H9 (cell line): Measurements from ENCODE around the gene TCEA2. TPM values are rescaled to one million over a fixed set of nuclear protein-coding genes. Genes with fewer than 3 reads are reported as not detected.
A peak's percentile ranks its signal among the peaks of the same experiment; 100 is the strongest.
"Not testable (repeated sequence)": the region's sequence is repeated elsewhere in the genome, so short reads cannot be mapped to it uniquely, and the experiment has no call there.

Source experiments
- DNase-seq: peaks from one replicate; pipeline ENCODE4 v3.0.0-alpha.2; 2017
- H2AFZ ChIP-seq: one replicate; pipeline ENCODE4 v1.6.1; 2013; ENCODE audit warnings: mild to moderate bottlenecking, low read length, control low read depth, moderate library complexity
- H2AK5ac ChIP-seq: 2 replicates; pipeline ENCODE4 v1.6.1; 2013; ENCODE audit warnings: low read length, control low read depth, mixed read lengths; ENCODE audit not compliant: insufficient read length
- H2BK120ac ChIP-seq: one replicate; pipeline ENCODE4 v1.6.1; 2013; ENCODE audit warnings: low read depth, mild to moderate bottlenecking, low read length, control low read depth, inconsistent platforms; ENCODE audit not compliant: poor library complexity, severe bottlenecking
- H2BK12ac ChIP-seq: 2 replicates; pipeline ENCODE4 v1.6.1; 2013; ENCODE audit warnings: low read length, control low read depth, mixed read lengths, low read depth; ENCODE audit not compliant: insufficient read length
- H2BK15ac ChIP-seq: 2 replicates; pipeline ENCODE4 v1.6.1; 2013; ENCODE audit warnings: low read depth, low read length, control low read depth
- H2BK20ac ChIP-seq: one replicate; pipeline ENCODE4 v1.6.1; 2013; ENCODE audit warnings: low read depth, mild to moderate bottlenecking, low read length, control low read depth, inconsistent platforms; ENCODE audit not compliant: poor library complexity, severe bottlenecking
- H2BK5ac ChIP-seq: 2 replicates; pipeline ENCODE4 v1.6.1; 2013; ENCODE audit warnings: low read length, control low read depth, mixed read lengths; ENCODE audit not compliant: insufficient read length
- H3K14ac ChIP-seq: 2 replicates; pipeline ENCODE4 v1.6.1; 2013; ENCODE audit warnings: low read length, control low read depth; ENCODE audit not compliant: insufficient read depth
- H3K18ac ChIP-seq: 2 replicates; pipeline ENCODE4 v1.6.1; 2013; ENCODE audit warnings: low read depth, mild to moderate bottlenecking, mixed read lengths, low read length, control low read depth; ENCODE audit not compliant: insufficient read length
- H3K23ac ChIP-seq: 2 replicates; pipeline ENCODE4 v1.6.1; 2013; ENCODE audit warnings: low read length, control low read depth, mixed read lengths, low read depth; ENCODE audit not compliant: insufficient read length
- H3K23me2 ChIP-seq: 2 replicates; pipeline ENCODE4 v1.6.1; 2013; ENCODE audit warnings: low read depth, mild to moderate bottlenecking, mixed read lengths, low read length, control low read depth; ENCODE audit not compliant: insufficient read length, poor library complexity, severe bottlenecking
- H3K27ac ChIP-seq: 2 replicates; pipeline ENCODE4 v1.5.1; 2013; ENCODE audit warnings: low read length, control low read depth, mixed read lengths, low read depth; ENCODE audit not compliant: insufficient read length
- H3K27me3 ChIP-seq: 2 replicates; pipeline ENCODE4 v1.6.1; 2013; ENCODE audit warnings: low read length, control low read depth, inconsistent platforms; ENCODE audit not compliant: insufficient read depth
- H3K4ac ChIP-seq: 2 replicates; pipeline ENCODE4 v1.6.1; 2013; ENCODE audit warnings: low read depth, mild to moderate bottlenecking, control low read depth, inconsistent platforms, low read length, moderate library complexity
- H3K4me1 ChIP-seq: 2 replicates; pipeline ENCODE4 v1.6.1; 2013; ENCODE audit warnings: low read length, control low read depth, inconsistent platforms; ENCODE audit not compliant: insufficient read depth
- H3K4me2 ChIP-seq: 2 replicates; pipeline ENCODE4 v1.6.1; 2013; ENCODE audit warnings: low read length, control low read depth, mixed read lengths; ENCODE audit not compliant: insufficient read length, insufficient read depth
- H3K56ac ChIP-seq: 2 replicates; pipeline ENCODE4 v1.6.1; 2013; ENCODE audit warnings: low read depth, mild to moderate bottlenecking, mixed read lengths, low read length, control low read depth; ENCODE audit not compliant: insufficient read length
- H3K79me1 ChIP-seq: 2 replicates; pipeline ENCODE4 v1.6.1; 2013; ENCODE audit warnings: low read depth, mild to moderate bottlenecking, moderate library complexity, low read length, control low read depth, inconsistent platforms; ENCODE audit not compliant: insufficient read depth, poor library complexity, severe bottlenecking
- H3K79me2 ChIP-seq: 2 replicates; pipeline ENCODE4 v1.6.1; 2013; ENCODE audit warnings: low read length, control low read depth, inconsistent platforms; ENCODE audit not compliant: insufficient read depth
- H3K9ac ChIP-seq: 2 replicates; pipeline ENCODE4 v1.6.1; 2013; ENCODE audit warnings: low read length, control low read depth, mixed read lengths; ENCODE audit not compliant: insufficient read length; ENCODE audit errors: extremely low read depth
- H3K9me3 ChIP-seq: one replicate; pipeline ENCODE4 v1.6.1; 2013; ENCODE audit warnings: low read depth, low read length, inconsistent platforms; ENCODE audit not compliant: control insufficient read depth
- H3T11ph ChIP-seq: one replicate; pipeline ENCODE4 v1.6.1; 2013; ENCODE audit warnings: mild to moderate bottlenecking, low read length, control low read depth, inconsistent platforms
- H4K20me1 ChIP-seq: one replicate; pipeline ENCODE4 v1.6.1; 2013; ENCODE audit not compliant: control insufficient read depth, insufficient read length, insufficient read depth
- H4K5ac ChIP-seq: 2 replicates; pipeline ENCODE4 v1.6.1; 2013; ENCODE audit warnings: low read depth, mild to moderate bottlenecking, mixed read lengths, low read length, control low read depth; ENCODE audit not compliant: insufficient read length
- H4K8ac ChIP-seq: replicated peaks from 2 replicates; pipeline ENCODE4 v1.6.1; 2013; ENCODE audit warnings: low read length, control low read depth, mixed read lengths, low read depth; ENCODE audit not compliant: insufficient read length
- H4K91ac ChIP-seq: 2 replicates; pipeline ENCODE4 v1.6.1; 2013; ENCODE audit warnings: low read depth, mild to moderate bottlenecking, moderate library complexity, mixed read lengths, low read length, control low read depth; ENCODE audit not compliant: insufficient read length
- H3K27ac Mint-ChIP-seq, 3 experiments: 2 replicates in 2 of 3; 3 replicates in 1 of 3; pipeline ENCODE4 v1.8.0; 2020 to 2021; ENCODE audit warnings: mixed read lengths in 3 of 3, mild to moderate bottlenecking in 1 of 3, moderate library complexity in 1 of 3
- H3K27me3 Mint-ChIP-seq: 2 replicates; pipeline ENCODE4 v1.8.0; 2021; ENCODE audit warnings: low read depth, mild to moderate bottlenecking, moderate library complexity, mixed read lengths
- H3K36me3 Mint-ChIP-seq, 3 experiments: 2 replicates in 2 of 3; 3 replicates in 1 of 3; pipeline ENCODE4 v1.8.0; 2020 to 2021; ENCODE audit warnings: low read depth in 3 of 3, mixed read lengths in 3 of 3; ENCODE audit not compliant: insufficient read depth in 1 of 3
- H3K4me1 Mint-ChIP-seq, 2 experiments: 2 replicates each; pipeline ENCODE4 v1.8.0; 2020; ENCODE audit warnings: mixed read lengths in 2 of 2
- H3K4me3 Mint-ChIP-seq, 2 experiments: 2 replicates in 1 of 2; 3 replicates in 1 of 2; pipeline ENCODE4 v1.8.0; 2020 to 2021; ENCODE audit warnings: mild to moderate bottlenecking in 2 of 2, mixed read lengths in 2 of 2, moderate library complexity in 1 of 2
- H3K9me3 Mint-ChIP-seq, 2 experiments: 2 replicates in 1 of 2; 3 replicates in 1 of 2; pipeline ENCODE4 v1.8.0; 2020; ENCODE audit warnings: mild to moderate bottlenecking in 2 of 2, mixed read lengths in 2 of 2, moderate library complexity in 1 of 2
- total RNA-seq: library from RNA; stranded (reverse); gene quantifications from 2 replicates; pipeline ENCODE4 v1.2.1, GENCODE V29; 2021

The TCEA2 gene
- total RNA-seq, 1 experiment from 2014 or later = 51.7 TPM

DNA sequence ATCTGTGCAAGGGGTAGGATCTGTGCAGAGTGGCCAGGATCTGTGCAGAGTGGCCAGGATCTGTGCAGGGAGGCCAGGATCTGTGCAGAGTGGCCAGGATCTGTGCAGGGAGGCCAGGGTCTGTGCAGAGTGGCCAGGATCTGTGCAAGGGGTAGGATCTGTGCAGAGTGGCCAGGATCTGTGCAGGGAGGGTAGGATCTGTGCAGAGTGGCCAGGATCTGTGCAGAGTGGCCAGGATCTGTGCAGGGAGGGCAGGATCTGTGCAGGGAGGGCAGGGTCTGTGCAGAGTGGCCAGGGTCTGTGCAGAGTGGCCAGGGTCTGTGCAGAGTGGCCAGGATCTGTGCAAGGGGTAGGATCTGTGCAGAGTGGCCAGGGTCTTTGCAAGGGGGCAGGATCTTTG, 25.6 kb downstream of the TCEA2 start:
- not testable (repeated sequence) for H2BK20ac ChIP-seq, H3K9ac ChIP-seq, H3K9me3 Mint-ChIP-seq, H2BK12ac ChIP-seq, H3K27ac ChIP-seq, H4K5ac ChIP-seq, H3K79me2 ChIP-seq, H3K23ac ChIP-seq, DNase-seq, H2BK15ac ChIP-seq, H4K20me1 ChIP-seq, H4K91ac ChIP-seq, H3K27ac Mint-ChIP-seq, H2BK120ac ChIP-seq, H3K4ac ChIP-seq, H2AK5ac ChIP-seq, H2AFZ ChIP-seq, H4K8ac ChIP-seq, H3T11ph ChIP-seq, H3K36me3 Mint-ChIP-seq, H2BK5ac ChIP-seq, H3K18ac ChIP-seq, H3K23me2 ChIP-seq, H3K56ac ChIP-seq, H3K27me3 ChIP-seq, H3K9me3 ChIP-seq, H3K14ac ChIP-seq, H3K79me1 ChIP-seq, H3K4me2 ChIP-seq, H3K4me1 ChIP-seq
- Mint-ChIP-seq H3K4me1 (peaks cover 9 to 20% of the 10 kb centered on the region in 2 experiments), H3K27me3 (peaks cover 54% of the 10 kb centered on the region), H3K4me3 (peak overlapping the region in 1 of 2 experiments; percentile 1; a peak in 1 of 5 replicates)
